ENCODE results near the gene CRB2.

GRCh38 chr9:123391946-123392345 lies 35.9 kb downstream of the CRB2 start:
- no peak for TF ChIP-seq POLR2AphosphoS5 (IDR thresholded peaks at IDR 0.05; ENCODE audit: low read depth)
- no peak for TF ChIP-seq REST (IDR thresholded peaks at IDR 0.05; ENCODE audit: insufficient replicate concordance, low read depth)
- TF ChIP-seq CTCF (IDR thresholded peaks at IDR 0.05; ENCODE audit: insufficient read depth, low read length): no peak
